ENCODE results near the gene PARVG.

DNA sequence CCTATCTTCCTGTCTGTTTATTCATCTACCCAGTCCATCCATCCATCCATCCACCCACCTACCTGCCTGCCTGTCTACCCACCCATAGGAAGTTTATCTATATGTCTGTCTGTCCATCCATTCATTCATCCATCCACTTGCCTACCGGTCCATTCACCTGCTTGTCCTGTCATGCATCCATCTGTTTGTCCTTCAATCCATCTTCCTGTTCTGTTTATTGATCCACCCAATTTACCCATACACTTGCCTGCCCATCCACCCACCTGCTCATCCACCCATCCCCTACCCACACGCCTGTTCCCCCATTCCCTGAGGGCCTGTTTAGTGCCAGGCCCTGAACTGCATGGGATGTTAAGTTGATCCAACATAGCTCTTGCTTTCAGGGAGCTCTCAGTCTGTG is 18.4 kb downstream of the PARVG start:
- no peak for TF ChIP-seq POLR2A (IDR thresholded peaks at IDR 0.05; ENCODE audit: extremely low read depth, insufficient read length)
- TF ChIP-seq, protein P1, sequence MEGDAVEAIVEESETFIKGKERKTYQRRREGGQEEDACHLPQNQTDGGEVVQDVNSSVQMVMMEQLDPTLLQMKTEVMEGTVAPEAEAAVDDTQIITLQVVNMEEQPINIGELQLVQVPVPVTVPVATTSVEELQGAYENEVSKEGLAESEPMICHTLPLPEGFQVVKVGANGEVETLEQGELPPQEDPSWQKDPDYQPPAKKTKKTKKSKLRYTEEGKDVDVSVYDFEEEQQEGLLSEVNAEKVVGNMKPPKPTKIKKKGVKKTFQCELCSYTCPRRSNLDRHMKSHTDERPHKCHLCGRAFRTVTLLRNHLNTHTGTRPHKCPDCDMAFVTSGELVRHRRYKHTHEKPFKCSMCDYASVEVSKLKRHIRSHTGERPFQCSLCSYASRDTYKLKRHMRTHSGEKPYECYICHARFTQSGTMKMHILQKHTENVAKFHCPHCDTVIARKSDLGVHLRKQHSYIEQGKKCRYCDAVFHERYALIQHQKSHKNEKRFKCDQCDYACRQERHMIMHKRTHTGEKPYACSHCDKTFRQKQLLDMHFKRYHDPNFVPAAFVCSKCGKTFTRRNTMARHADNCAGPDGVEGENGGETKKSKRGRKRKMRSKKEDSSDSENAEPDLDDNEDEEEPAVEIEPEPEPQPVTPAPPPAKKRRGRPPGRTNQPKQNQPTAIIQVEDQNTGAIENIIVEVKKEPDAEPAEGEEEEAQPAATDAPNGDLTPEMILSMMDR (IDR thresholded peaks at IDR 0.05; ENCODE audit: low read depth, low read length) = no peak

All from NB4 (cell line).